Measurements from ENCODE around the gene IL1R2. TPM values are rescaled to one million over a fixed set of nuclear protein-coding genes. Genes with fewer than 3 reads are reported as not detected.
"Not testable (repeated sequence)": the region's sequence is repeated elsewhere in the genome, so short reads cannot be mapped to it uniquely, and the experiment has no call there.

Gene IL1R2
- total and polyA plus RNA-seq, 4 donors = 1.1 TPM; not detected in 3

GRCh38 chr2:102002909-102003308, 11.1 kb downstream of the IL1R2 start:
- not testable (repeated sequence) for H3K27me3 ChIP-seq (ENCODE audit: control insufficient read depth, insufficient read depth, low read length); H3K4me3 ChIP-seq (ENCODE audit: low read depth, low read length); H3K4me1 ChIP-seq (ENCODE audit: control insufficient read depth, insufficient read depth, low read length); H3K27ac ChIP-seq (ENCODE audit: low read depth, low read length); H3K36me3 ChIP-seq (ENCODE audit: control insufficient read depth, insufficient read depth, low read length); H3K9me3 ChIP-seq (ENCODE audit: control insufficient read depth, insufficient read depth, low read length); DNase-seq (ENCODE audit: low read depth in 4 of 6, low spot score in 6 of 6)
- 100% methylated on average over 3 of the region's 3 CpGs for WGBS (ENCODE audit: insufficient coverage)

GRCh38 chr2:102003696-102004095, 11.9 kb downstream of the IL1R2 start:
- no peaks in the 10 kb centered on the region for H3K27me3 ChIP-seq (ENCODE audit: control insufficient read depth, insufficient read depth, low read length)
- no peaks in the 10 kb centered on the region for H3K4me1 ChIP-seq (ENCODE audit: control insufficient read depth, insufficient read depth, low read length)
- H3K9me3 ChIP-seq (ENCODE audit: control insufficient read depth, insufficient read depth, low read length) = no peaks in the 10 kb centered on the region
- no peak overlapping the region for H3K4me3 ChIP-seq (ENCODE audit: low read depth, low read length)
- no peak for DNase-seq (ENCODE audit: low read depth in 4 of 6, low spot score in 6 of 6)
- H3K36me3 ChIP-seq (ENCODE audit: control insufficient read depth, insufficient read depth, low read length) = no peaks in the 10 kb centered on the region
- H3K27ac ChIP-seq (ENCODE audit: low read depth, low read length) = no peak overlapping the region
- 96% methylated on average over 3 of the region's 3 CpGs for WGBS (ENCODE audit: insufficient coverage)

- no peaks in the 10 kb centered on the region for H3K27me3 ChIP-seq (ENCODE audit: control insufficient read depth, insufficient read depth, low read length)
- H3K36me3 ChIP-seq (ENCODE audit: control insufficient read depth, insufficient read depth, low read length) = no peaks in the 10 kb centered on the region
- WGBS (ENCODE audit: insufficient coverage) = no CpG with 5 or more reads among the region's 2 CpGs
- H3K4me1 ChIP-seq (ENCODE audit: control insufficient read depth, insufficient read depth, low read length) = no peaks in the 10 kb centered on the region
- no peaks in the 10 kb centered on the region for H3K9me3 ChIP-seq (ENCODE audit: control insufficient read depth, insufficient read depth, low read length)
- no peak overlapping the region for H3K27ac ChIP-seq (ENCODE audit: low read depth, low read length)
- DNase-seq (ENCODE audit: low read depth in 4 of 6, low spot score in 6 of 6) = no peak
- no peak overlapping the region for H3K4me3 ChIP-seq (ENCODE audit: low read depth, low read length)
Measured at GRCh38 chr2:102004581-102004980, 12.8 kb downstream of the IL1R2 start.

GRCh38 chr2:102005449-102005848, 13.7 kb downstream of the IL1R2 start:
- H3K36me3 ChIP-seq (ENCODE audit: control insufficient read depth, insufficient read depth, low read length) = no peaks in the 10 kb centered on the region
- no peak for DNase-seq (ENCODE audit: low read depth in 4 of 6, low spot score in 6 of 6)
- no peaks in the 10 kb centered on the region for H3K4me1 ChIP-seq (ENCODE audit: control insufficient read depth, insufficient read depth, low read length)
- WGBS (ENCODE audit: insufficient coverage) = 84% methylated on average over 2 of the region's 4 CpGs
- H3K4me3 ChIP-seq (ENCODE audit: low read depth, low read length) = no peak overlapping the region
- no peaks in the 10 kb centered on the region for H3K27me3 ChIP-seq (ENCODE audit: control insufficient read depth, insufficient read depth, low read length)
- no peaks in the 10 kb centered on the region for H3K9me3 ChIP-seq (ENCODE audit: control insufficient read depth, insufficient read depth, low read length)
- no peak overlapping the region for H3K27ac ChIP-seq (ENCODE audit: low read depth, low read length)

- DNase-seq (ENCODE audit: low read depth in 4 of 6, low spot score in 6 of 6) = peak in 1 of 6 donors; percentile 30
- no peak overlapping the region for H3K27ac ChIP-seq (ENCODE audit: low read depth, low read length)
- H3K36me3 ChIP-seq (ENCODE audit: control insufficient read depth, insufficient read depth, low read length) = no peaks in the 10 kb centered on the region
- H3K9me3 ChIP-seq (ENCODE audit: control insufficient read depth, insufficient read depth, low read length) = no peaks in the 10 kb centered on the region
- H3K27me3 ChIP-seq (ENCODE audit: control insufficient read depth, insufficient read depth, low read length) = no peaks in the 10 kb centered on the region
- 74% methylated on average over 15 of the region's 15 CpGs for WGBS (ENCODE audit: insufficient coverage)
- H3K4me1 ChIP-seq (ENCODE audit: control insufficient read depth, insufficient read depth, low read length) = no peaks in the 10 kb centered on the region
- H3K4me3 ChIP-seq (ENCODE audit: low read depth, low read length) = no peak overlapping the region
Measured at GRCh38 chr2:102005989-102006885, 14.5 kb downstream of the IL1R2 start.

GRCh38 chr2:102006886-102007278, 15.1 kb downstream of the IL1R2 start:
- Histone ChIP-seq H3K4me1 (ENCODE audit: control insufficient read depth, insufficient read depth, low read length) (no peaks in the 10 kb centered on the region), H3K36me3 (ENCODE audit: control insufficient read depth, insufficient read depth, low read length) (no peaks in the 10 kb centered on the region), H3K9me3 (ENCODE audit: control insufficient read depth, insufficient read depth, low read length) (no peaks in the 10 kb centered on the region), H3K27me3 (ENCODE audit: control insufficient read depth, insufficient read depth, low read length) (no peaks in the 10 kb centered on the region), H3K27ac (ENCODE audit: low read depth, low read length) (no peak overlapping the region), H3K4me3 (ENCODE audit: low read depth, low read length) (no peak overlapping the region)
- DNase-seq (ENCODE audit: low read depth in 4 of 6, low spot score in 6 of 6) = no peak
- 83% methylated on average over 10 of the region's 11 CpGs for WGBS (ENCODE audit: insufficient coverage)

GRCh38 chr2:102008490-102008889, 16.7 kb downstream of the IL1R2 start:
- Histone ChIP-seq H3K27ac (ENCODE audit: low read depth, low read length) (no peak overlapping the region), H3K9me3 (ENCODE audit: control insufficient read depth, insufficient read depth, low read length) (no peaks in the 10 kb centered on the region), H3K27me3 (ENCODE audit: control insufficient read depth, insufficient read depth, low read length) (no peaks in the 10 kb centered on the region), H3K36me3 (ENCODE audit: control insufficient read depth, insufficient read depth, low read length) (no peaks in the 10 kb centered on the region), H3K4me3 (ENCODE audit: low read depth, low read length) (no peak overlapping the region), H3K4me1 (ENCODE audit: control insufficient read depth, insufficient read depth, low read length) (no peaks in the 10 kb centered on the region)
- DNase-seq (ENCODE audit: low read depth in 4 of 6, low spot score in 6 of 6) = no peak
- 83% methylated on average over 10 of the region's 12 CpGs for WGBS (ENCODE audit: insufficient coverage)

GRCh38 chr2:102009557-102009956, 17.8 kb downstream of the IL1R2 start:
- Histone ChIP-seq H3K4me1 (ENCODE audit: control insufficient read depth, insufficient read depth, low read length) (no peaks in the 10 kb centered on the region), H3K36me3 (ENCODE audit: control insufficient read depth, insufficient read depth, low read length) (no peaks in the 10 kb centered on the region), H3K27me3 (ENCODE audit: control insufficient read depth, insufficient read depth, low read length) (no peaks in the 10 kb centered on the region), H3K4me3 (ENCODE audit: low read depth, low read length) (no peak overlapping the region), H3K27ac (ENCODE audit: low read depth, low read length) (no peak overlapping the region), H3K9me3 (ENCODE audit: control insufficient read depth, insufficient read depth, low read length) (no peaks in the 10 kb centered on the region)
- 88% methylated on average over 10 of the region's 10 CpGs for WGBS (ENCODE audit: insufficient coverage)
- no peak for DNase-seq (ENCODE audit: low read depth in 4 of 6, low spot score in 6 of 6)

GRCh38 chr2:102010902-102011301, 19.1 kb downstream of the IL1R2 start:
- Histone ChIP-seq H3K4me1 (ENCODE audit: control insufficient read depth, insufficient read depth, low read length) (no peaks in the 10 kb centered on the region), H3K27ac (ENCODE audit: low read depth, low read length) (no peak overlapping the region)
- no CpG with 5 or more reads among the region's 6 CpGs for WGBS (ENCODE audit: insufficient coverage)

GRCh38 chr2:102012061-102012614, 20.4 kb downstream of the IL1R2 start:
- no peaks in the 10 kb centered on the region for H3K36me3 ChIP-seq (ENCODE audit: control insufficient read depth, insufficient read depth, low read length)
- DNase-seq (ENCODE audit: low read depth in 4 of 6, low spot score in 6 of 6) = no peak
- H3K9me3 ChIP-seq (ENCODE audit: control insufficient read depth, insufficient read depth, low read length) = no peaks in the 10 kb centered on the region
- no peak overlapping the region for H3K27ac ChIP-seq (ENCODE audit: low read depth, low read length)
- H3K4me3 ChIP-seq (ENCODE audit: low read depth, low read length) = no peak overlapping the region
- H3K27me3 ChIP-seq (ENCODE audit: control insufficient read depth, insufficient read depth, low read length) = no peaks in the 10 kb centered on the region
- H3K4me1 ChIP-seq (ENCODE audit: control insufficient read depth, insufficient read depth, low read length) = no peaks in the 10 kb centered on the region
- 92% methylated on average over 2 of the region's 4 CpGs for WGBS (ENCODE audit: insufficient coverage)

More at GRCh38 chr2:102010902-102011301, 19.1 kb downstream of the IL1R2 start:
- no peaks in the 10 kb centered on the region for H3K27me3 ChIP-seq (ENCODE audit: control insufficient read depth, insufficient read depth, low read length)
- no peak overlapping the region for H3K4me3 ChIP-seq (ENCODE audit: low read depth, low read length)
- no peaks in the 10 kb centered on the region for H3K9me3 ChIP-seq (ENCODE audit: control insufficient read depth, insufficient read depth, low read length)
- no peaks in the 10 kb centered on the region for H3K36me3 ChIP-seq (ENCODE audit: control insufficient read depth, insufficient read depth, low read length)
- no peak for DNase-seq (ENCODE audit: low read depth in 4 of 6, low spot score in 6 of 6)
